ENCODE data around the gene PLEKHH1. TPM values are rescaled to one million over a fixed set of nuclear protein-coding genes. Genes with fewer than 3 reads are reported as not detected.

The PLEKHH1 gene
- total RNA-seq, 1 experiment from 2014 or later, result 27.6 TPM

- Histone ChIP-seq H3K4me3 (replicated peaks in 1 of 2; ENCODE audit: low read depth in 1 of 2, low read length in 2 of 2) (no peak overlapping the region), H3K79me2 (ENCODE audit: insufficient read depth, low read length) (0 out of 2 replicates have a peak, but pooled peaks cover 6% of the 10 kb centered on the region), H3K27me3 (ENCODE audit: insufficient read depth, low read length) (no peaks in the 10 kb centered on the region), H3K9ac (ENCODE audit: low read length) (no peak overlapping the region), H3K27ac (ENCODE audit: low read depth, low read length) (no peak overlapping the region), H3K9me2 (ENCODE audit: insufficient read depth) (no peaks in the 10 kb centered on the region), H4K20me1 (ENCODE audit: insufficient read depth) (no peaks in the 10 kb centered on the region), H3K4me2 (ENCODE audit: low read length) (no peak overlapping the region), H3K9me3 (ENCODE audit: control insufficient read depth in 1 of 2, insufficient read depth in 1 of 2, low read depth in 1 of 2, low read length in 2 of 2) (no peaks in the 10 kb centered on the region), H3K36me3 (ENCODE audit: control insufficient read depth in 1 of 2, insufficient read depth in 2 of 2, low read length in 2 of 2) (peaks cover 0 to 5% of the 10 kb centered on the region in 2 experiments; a peak in 1 of 4 replicates), H2AFZ (ENCODE audit: low read depth, low read length, poor library complexity, severe bottlenecking) (no peak overlapping the region), H3K4me1 (ENCODE audit: control insufficient read depth in 1 of 2, insufficient read depth in 2 of 2, low read length in 2 of 2) (peaks cover 5 to 11% of the 10 kb centered on the region in 2 experiments)
- no TSS peak for BruUV-seq (replicated peaks)
- ChIA-PET RAD21 (ENCODE audit: low non-redundant PET in 1 of 2, low total read pairs in 2 of 2, uncharacterized antibody in 2 of 2, unreplicated experiment in 2 of 2) (no interaction called here), CTCF (interaction anchor here (2.6 kb wide), 1 partner anchor 12 kb away, joined by 17 read pairs; no protein-coding TSS in a partner anchor), POLR2A (no interaction called here)
- ATAC-seq (no peak), DNase-seq (ENCODE audit: low read depth, low spot score) (no peak)
- TF ChIP-seq ELF1 (IDR thresholded peaks at IDR 0.05; ENCODE audit: borderline replicate concordance, low read depth) (no peak), ZFX (IDR thresholded peaks at IDR 0.05) (no peak), FOSL1 (IDR thresholded peaks at IDR 0.05; ENCODE audit: low read depth) (no peak)
- intact Hi-C loops (cut with micrococcal nuclease), result no loop called here
Measured at GRCh38 chr14:67538501-67538900, 5.4 kb downstream of the PLEKHH1 start.

- POLR2A ChIA-PET, result interaction anchor here (0.6 kb wide), 1 partner anchor 996 kb away, joined by 7 read pairs; no protein-coding TSS in a partner anchor
- H3K4me1 ChIP-seq (ENCODE audit: control insufficient read depth in 1 of 2, insufficient read depth in 2 of 2, low read length in 2 of 2), result peaks cover 2 to 6% of the 10 kb centered on the region in 2 experiments
- no peaks in the 10 kb centered on the region for H3K9me3 ChIP-seq (ENCODE audit: control insufficient read depth in 1 of 2, insufficient read depth in 1 of 2, low read depth in 1 of 2, low read length in 2 of 2)
- H3K4me2 ChIP-seq (ENCODE audit: low read length), result no peak overlapping the region
- H3K79me2 ChIP-seq (ENCODE audit: insufficient read depth, low read length), result 0 out of 2 replicates have a peak, but pooled peaks cover 3% of the 10 kb centered on the region
- CTCF ChIA-PET, result interaction anchor here (2.6 kb wide), 1 partner anchor 12 kb away, joined by 17 read pairs; no protein-coding TSS in a partner anchor
- no TSS peak for BruUV-seq (replicated peaks)
- ATAC-seq (no peak), DNase-seq (ENCODE audit: low read depth, low spot score) (no peak)
- no peak for TF ChIP-seq POLR2A (IDR thresholded peaks at IDR 0.05; ENCODE audit: borderline replicate concordance, extremely low read depth, insufficient read depth, insufficient read length)
- no peak for TF ChIP-seq SIN3A (IDR thresholded peaks at IDR 0.05; ENCODE audit: low read depth)
- no peak for TF ChIP-seq POLR2AphosphoS5 (IDR thresholded peaks at IDR 0.05; ENCODE audit: low read depth, low read length)
- no peak for TF ChIP-seq ATF3 (IDR thresholded peaks at IDR 0.05)
- TF ChIP-seq EZH2phosphoT487 (IDR thresholded peaks at IDR 0.05; ENCODE audit: borderline replicate concordance), result no peak
- no peak overlapping the region for H3K27ac ChIP-seq (ENCODE audit: low read depth, low read length)
- H2AFZ ChIP-seq (ENCODE audit: low read depth, low read length, poor library complexity, severe bottlenecking), result no peak overlapping the region
- no peaks in the 10 kb centered on the region for H3K9me2 ChIP-seq (ENCODE audit: insufficient read depth)
- H3K36me3 ChIP-seq (ENCODE audit: control insufficient read depth in 1 of 2, insufficient read depth in 2 of 2, low read length in 2 of 2), result peaks cover 5 to 10% of the 10 kb centered on the region in 2 experiments; a peak in 2 of 4 replicates
- H3K27me3 ChIP-seq (ENCODE audit: insufficient read depth, low read length), result no peaks in the 10 kb centered on the region
- RAD21 ChIA-PET (ENCODE audit: low non-redundant PET in 1 of 2, low total read pairs in 2 of 2, uncharacterized antibody in 2 of 2, unreplicated experiment in 2 of 2), result no interaction called here
- no peak overlapping the region for H3K9ac ChIP-seq (ENCODE audit: low read length)
- H3K4me3 ChIP-seq (replicated peaks in 1 of 2; ENCODE audit: low read depth in 1 of 2, low read length in 2 of 2), result no peak overlapping the region
- intact Hi-C loops (cut with micrococcal nuclease), result no loop called here
- H4K20me1 ChIP-seq (ENCODE audit: insufficient read depth), result no peaks in the 10 kb centered on the region
Measured at GRCh38 chr14:67539116-67539515, 6.0 kb downstream of the PLEKHH1 start.
